Mesendoderm (in vitro differentiated cells): ENCODE results near the gene EDN1.

Source experiments
- DNase-seq: peaks from one replicate; pipeline ENCODE4 v3.0.0; 2013
- H2AK5ac ChIP-seq: 2 replicates; pipeline ENCODE4 v1.6.1; 2013; ENCODE audit warnings: low read length, inconsistent platforms
- H2BK120ac ChIP-seq: 2 replicates; pipeline ENCODE4 v1.6.1; 2013; ENCODE audit warnings: low read depth, mild to moderate bottlenecking, low read length, moderate library complexity, mixed read lengths
- H2BK15ac ChIP-seq: replicated peaks from 2 replicates; pipeline ENCODE4 v1.6.1; 2013; ENCODE audit warnings: low read depth, mild to moderate bottlenecking, moderate library complexity
- H2BK5ac ChIP-seq: 2 replicates; pipeline ENCODE4 v1.6.1; 2013; ENCODE audit warnings: low read length, inconsistent platforms
- H3K18ac ChIP-seq: 2 replicates; pipeline ENCODE4 v1.6.1; 2013; ENCODE audit warnings: mild to moderate bottlenecking, low read length, mixed read lengths
- H3K23ac ChIP-seq: one replicate; pipeline ENCODE4 v1.6.1; 2013; ENCODE audit warnings: low read length
- H3K27ac ChIP-seq: 2 replicates; pipeline ENCODE4 v1.5.1; 2013; ENCODE audit warnings: low read depth, mild to moderate bottlenecking, inconsistent platforms, low read length, moderate library complexity
- H3K27me3 ChIP-seq: 2 replicates; pipeline ENCODE4 v1.6.1; 2013; ENCODE audit warnings: low read length, control low read depth, mild to moderate bottlenecking, inconsistent platforms; ENCODE audit not compliant: insufficient read depth, poor library complexity
- H3K36me3 ChIP-seq: 2 replicates; pipeline ENCODE4 v1.6.1; 2013; ENCODE audit warnings: low read length, inconsistent platforms; ENCODE audit not compliant: control insufficient read depth, insufficient read depth
- H3K4ac ChIP-seq: one replicate; pipeline ENCODE4 v1.6.1; 2013; ENCODE audit warnings: low read depth, mild to moderate bottlenecking, low read length, moderate library complexity
- H3K4me1 ChIP-seq: 2 replicates; pipeline ENCODE4 v1.6.1; 2013; ENCODE audit warnings: low read depth, low read length, inconsistent platforms; ENCODE audit not compliant: control insufficient read depth
- H3K4me2 ChIP-seq: 2 replicates; pipeline ENCODE4 v1.6.1; 2013; ENCODE audit warnings: low read length
- H3K4me3 ChIP-seq: 2 replicates; pipeline ENCODE4 v1.5.1; 2013; ENCODE audit warnings: mild to moderate bottlenecking, low read length
- H3K56ac ChIP-seq: one replicate; pipeline ENCODE4 v1.6.1; 2013; ENCODE audit warnings: low read length
- H3K79me1 ChIP-seq: 2 replicates; pipeline ENCODE4 v1.6.1; 2013; ENCODE audit warnings: low read length, inconsistent platforms
- H3K79me2 ChIP-seq: 2 replicates; pipeline ENCODE4 v1.6.1; 2013; ENCODE audit warnings: mild to moderate bottlenecking, low read length; ENCODE audit not compliant: control insufficient read depth, insufficient read depth
- H3K9ac ChIP-seq: 2 replicates; pipeline ENCODE4 v1.6.1; 2013; ENCODE audit warnings: low read length, inconsistent platforms
- H4K5ac ChIP-seq: one replicate; pipeline ENCODE4 v1.6.1; 2013; ENCODE audit warnings: low read length
- H4K8ac ChIP-seq: one replicate; pipeline ENCODE4 v1.6.1; 2013; ENCODE audit warnings: low read depth, mild to moderate bottlenecking, control low read depth, low read length, moderate library complexity
- WGBS: extraction: QIAGEN DNeasy Blood & Tissue Kit; methylation state at CpG from one replicate; pipeline ENCODE4 v1.1.7; 2013; ENCODE audit warnings: low lambda C conversion rate, missing lambda C conversion rate; ENCODE audit not compliant: insufficient coverage; ENCODE audit errors: extremely low coverage; 5-methylcytosine and 5-hydroxymethylcytosine counted together

EDN1 gene

DNA sequence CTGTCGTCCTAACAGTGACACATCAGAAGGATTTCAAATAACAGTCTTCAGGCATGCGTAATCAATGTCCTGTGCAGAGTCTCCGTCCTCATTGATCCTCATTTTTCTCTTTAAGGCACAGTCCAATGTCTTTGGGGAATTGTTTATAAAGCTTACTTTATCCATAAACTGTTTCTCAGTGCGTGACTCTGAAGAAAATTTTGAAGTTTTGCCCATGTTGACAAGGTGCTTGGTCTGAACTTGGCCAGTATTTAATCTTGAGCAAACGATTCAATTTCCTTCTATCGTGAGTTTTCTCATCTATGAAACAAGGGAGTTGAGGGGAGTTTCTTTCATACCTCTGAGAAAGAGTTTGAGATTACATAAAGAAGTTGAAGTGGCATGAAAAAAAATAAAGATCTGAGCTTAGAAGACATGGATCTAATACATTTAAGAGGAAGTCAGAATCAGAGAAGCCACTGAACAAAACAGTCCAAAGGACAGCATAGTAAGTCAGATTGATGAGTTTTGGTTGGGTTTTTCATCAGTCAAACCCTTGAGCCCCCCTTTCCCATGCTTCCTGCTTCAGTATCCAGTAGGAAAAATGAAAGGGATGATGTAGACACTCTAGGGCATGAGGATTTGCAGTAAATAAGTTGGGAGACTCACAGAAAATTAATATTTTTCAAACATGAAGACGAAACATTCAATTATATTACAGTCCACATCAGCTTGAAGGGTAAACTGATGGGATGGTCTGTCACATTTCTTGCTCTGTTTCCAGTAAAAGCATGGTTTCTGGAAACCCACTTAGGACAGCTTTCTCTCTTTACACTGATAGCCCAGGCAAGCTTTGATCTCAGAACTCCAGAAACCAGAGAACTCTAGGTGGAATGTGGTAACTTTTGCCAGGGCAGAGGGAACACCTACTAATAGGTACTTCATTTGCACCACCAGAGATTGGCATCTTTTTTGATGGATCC, 8.1 kb downstream of the EDN1 start:
- Histone ChIP-seq H3K56ac (no peak overlapping the region), H3K27ac (no peak overlapping the region), H2BK15ac (no peak overlapping the region), H3K9ac (no peak overlapping the region), H3K23ac (no peak overlapping the region), H3K4me3 (no peak overlapping the region), H4K5ac (no peak overlapping the region), H4K8ac (no peak overlapping the region), H2BK120ac (no peak overlapping the region), H3K79me2 (no peaks in the 10 kb centered on the region), H3K27me3 (no peaks in the 10 kb centered on the region), H3K79me1 (no peaks in the 10 kb centered on the region), H3K36me3 (no peaks in the 10 kb centered on the region), H3K4me2 (no peak overlapping the region), H3K4me1 (no peaks in the 10 kb centered on the region), H3K4ac (no peak overlapping the region), H2AK5ac (no peak overlapping the region), H3K18ac (no peak overlapping the region), H2BK5ac (no peak overlapping the region)
- DNase-seq, result no peak
- WGBS, result no CpG with 5 or more reads among the region's 7 CpGs

DNA sequence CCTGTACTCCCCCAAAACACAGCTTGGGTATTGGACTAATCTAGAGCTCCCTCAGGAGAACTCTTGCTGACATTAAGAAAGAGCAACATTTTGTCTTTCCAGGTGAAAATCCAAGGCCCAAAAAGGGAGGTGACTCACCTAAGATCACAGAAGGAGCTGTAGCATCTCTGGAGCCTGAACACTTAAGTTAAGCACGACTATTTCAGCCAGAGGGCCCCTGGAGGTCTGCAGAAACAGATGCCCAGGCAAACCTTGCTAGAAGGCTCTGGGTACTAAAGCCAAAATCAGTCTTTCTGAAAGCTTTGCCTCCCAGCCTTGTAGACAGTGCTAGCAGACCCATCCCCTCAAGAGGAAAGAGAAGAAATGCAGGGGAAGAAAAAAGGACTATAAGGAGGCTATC, 8.8 kb downstream of the EDN1 start:
- Histone ChIP-seq H3K27ac (no peak overlapping the region), H3K79me1 (no peaks in the 10 kb centered on the region), H3K23ac (no peak overlapping the region), H3K56ac (no peak overlapping the region), H3K4me2 (no peak overlapping the region), H3K36me3 (no peaks in the 10 kb centered on the region), H3K4me3 (no peak overlapping the region), H2BK5ac (no peak overlapping the region), H3K18ac (no peak overlapping the region), H4K5ac (no peak overlapping the region), H2BK120ac (no peak overlapping the region), H3K4me1 (no peaks in the 10 kb centered on the region), H3K27me3 (no peaks in the 10 kb centered on the region), H2AK5ac (no peak overlapping the region), H3K4ac (no peak overlapping the region), H4K8ac (no peak overlapping the region), H2BK15ac (no peak overlapping the region), H3K79me2 (no peaks in the 10 kb centered on the region), H3K9ac (no peak overlapping the region)
- no peak for DNase-seq
- no CpG with 5 or more reads among the region's 1 CpG for WGBS

DNA sequence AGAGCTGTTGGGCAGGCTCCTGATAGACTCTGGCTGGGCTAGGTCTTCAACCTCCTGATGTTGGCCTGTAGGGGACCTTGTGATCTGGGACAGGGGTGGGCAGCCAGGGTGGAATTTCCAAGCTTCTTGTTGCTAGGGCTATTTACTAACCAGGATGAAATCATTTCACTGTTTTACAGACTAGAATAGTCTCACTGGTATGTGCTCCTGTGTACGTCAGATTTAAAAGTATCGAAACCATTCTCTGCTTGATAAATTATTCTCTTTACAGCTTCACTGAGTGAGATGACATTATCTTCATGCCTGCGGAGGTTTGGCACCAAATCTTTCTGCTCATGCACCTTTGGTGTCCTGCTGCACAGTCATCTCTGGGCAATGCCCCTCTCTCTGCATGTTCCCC, 10.9 kb downstream of the EDN1 start:
- no peak overlapping the region for H3K4me3 ChIP-seq
- no CpG with 5 or more reads among the region's 3 CpGs for WGBS
- H3K27me3 ChIP-seq, result no peaks in the 10 kb centered on the region
- H2AK5ac ChIP-seq, result no peak overlapping the region
- H2BK5ac ChIP-seq, result no peak overlapping the region
- H2BK120ac ChIP-seq, result no peak overlapping the region
- DNase-seq, result no peak
- H3K9ac ChIP-seq, result no peak overlapping the region
- no peak overlapping the region for H3K56ac ChIP-seq
- no peaks in the 10 kb centered on the region for H3K4me1 ChIP-seq
- H3K18ac ChIP-seq, result no peak overlapping the region
- no peak overlapping the region for H3K4ac ChIP-seq
- no peaks in the 10 kb centered on the region for H3K79me2 ChIP-seq
- H4K8ac ChIP-seq, result no peak overlapping the region
- no peak overlapping the region for H4K5ac ChIP-seq
- H3K4me2 ChIP-seq, result no peak overlapping the region
- no peak overlapping the region for H2BK15ac ChIP-seq
- no peaks in the 10 kb centered on the region for H3K79me1 ChIP-seq
- H3K23ac ChIP-seq, result no peak overlapping the region
- no peaks in the 10 kb centered on the region for H3K36me3 ChIP-seq
- no peak overlapping the region for H3K27ac ChIP-seq

DNA sequence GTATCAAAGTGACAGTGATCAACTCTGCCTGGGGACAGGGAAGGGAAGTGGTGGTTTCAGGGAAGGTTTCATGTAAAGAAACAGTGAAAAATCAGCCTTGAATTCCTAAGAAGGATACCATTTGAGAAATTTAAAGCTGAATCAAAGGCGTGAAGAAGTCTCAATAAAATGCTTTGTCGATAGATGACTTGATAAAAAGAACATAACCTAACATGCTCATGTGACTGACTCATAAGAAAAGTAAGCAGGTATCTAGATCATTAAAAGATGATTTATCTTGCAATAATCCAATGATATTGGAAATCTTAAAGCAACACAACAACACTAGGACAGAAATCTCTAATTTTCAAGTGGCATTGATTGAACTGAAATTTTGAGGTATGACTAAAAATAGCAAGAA, 14.3 kb downstream of the EDN1 start:
- no peak overlapping the region for H3K56ac ChIP-seq
- H3K27me3 ChIP-seq, result no peaks in the 10 kb centered on the region
- no peak overlapping the region for H3K18ac ChIP-seq
- no peak overlapping the region for H3K4me2 ChIP-seq
- H3K36me3 ChIP-seq, result no peaks in the 10 kb centered on the region
- no peak overlapping the region for H2AK5ac ChIP-seq
- no peak for DNase-seq
- no peak overlapping the region for H3K4ac ChIP-seq
- no peak overlapping the region for H4K5ac ChIP-seq
- no peaks in the 10 kb centered on the region for H3K4me1 ChIP-seq
- no peak overlapping the region for H3K23ac ChIP-seq
- H2BK120ac ChIP-seq, result no peak overlapping the region
- no peak overlapping the region for H3K27ac ChIP-seq
- H3K79me2 ChIP-seq, result no peaks in the 10 kb centered on the region
- no peak overlapping the region for H4K8ac ChIP-seq
- H3K79me1 ChIP-seq, result no peaks in the 10 kb centered on the region
- no CpG with 5 or more reads among the region's 2 CpGs for WGBS
- no peak overlapping the region for H2BK5ac ChIP-seq
- no peak overlapping the region for H2BK15ac ChIP-seq
- no peak overlapping the region for H3K9ac ChIP-seq
- no peak overlapping the region for H3K4me3 ChIP-seq

DNA sequence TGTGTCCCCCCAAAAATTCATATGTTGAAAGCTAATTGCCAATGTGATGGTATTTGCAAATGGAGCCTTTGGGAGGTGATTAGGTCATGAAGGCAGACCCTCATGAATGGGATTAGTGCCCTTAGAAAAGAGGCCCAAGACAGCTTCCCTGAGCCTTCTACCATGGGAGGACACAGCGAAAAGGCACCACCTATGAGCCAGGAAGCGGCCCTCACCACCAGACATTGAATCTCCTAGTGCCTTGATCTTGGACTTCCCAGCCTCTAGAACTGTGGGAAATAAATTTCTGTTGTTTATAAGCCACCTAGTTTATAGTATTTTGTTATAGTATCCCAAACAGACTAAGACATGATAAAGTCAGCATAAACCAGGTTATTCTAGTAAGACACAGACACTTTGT, 18.9 kb downstream of the EDN1 start:
- H3K4me3 ChIP-seq, result no peak overlapping the region
- no peak overlapping the region for H3K4ac ChIP-seq
- no peaks in the 10 kb centered on the region for H3K4me1 ChIP-seq
- no peaks in the 10 kb centered on the region for H3K79me1 ChIP-seq
- no peak overlapping the region for H2AK5ac ChIP-seq
- H3K18ac ChIP-seq, result no peak overlapping the region
- H3K36me3 ChIP-seq, result no peaks in the 10 kb centered on the region
- H2BK15ac ChIP-seq, result no peak overlapping the region
- H2BK5ac ChIP-seq, result no peak overlapping the region
- H3K79me2 ChIP-seq, result no peaks in the 10 kb centered on the region
- H3K9ac ChIP-seq, result no peak overlapping the region
- no peak overlapping the region for H3K4me2 ChIP-seq
- H3K27me3 ChIP-seq, result no peaks in the 10 kb centered on the region
- H3K56ac ChIP-seq, result no peak overlapping the region
- no peak overlapping the region for H4K8ac ChIP-seq
- H4K5ac ChIP-seq, result no peak overlapping the region
- no peak overlapping the region for H2BK120ac ChIP-seq
- no peak overlapping the region for H3K27ac ChIP-seq
- no CpG with 5 or more reads among the region's 2 CpGs for WGBS
- DNase-seq, result no peak
- no peak overlapping the region for H3K23ac ChIP-seq

DNA sequence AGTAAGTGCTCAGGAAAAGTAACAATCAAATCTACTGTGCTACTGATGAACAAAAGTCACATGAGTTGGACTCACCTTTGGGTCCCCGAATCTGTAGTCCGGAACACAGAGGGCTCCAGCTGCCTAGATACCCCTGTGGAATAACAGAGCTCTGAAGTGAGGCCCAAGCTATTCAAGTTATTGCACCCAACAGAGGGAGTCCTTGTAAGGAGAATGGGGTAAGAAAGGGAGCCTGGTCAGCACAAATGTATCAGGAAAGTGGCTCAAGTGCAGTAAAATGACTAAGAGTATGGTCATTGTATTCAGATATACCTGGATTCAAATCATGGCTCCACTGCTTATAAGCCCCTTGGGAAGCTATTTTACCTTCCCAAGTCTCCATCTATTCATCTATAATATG, 20.9 kb downstream of the EDN1 start:
- H3K27ac ChIP-seq, result no peak overlapping the region
- H3K36me3 ChIP-seq, result no peaks in the 10 kb centered on the region
- no peak overlapping the region for H4K8ac ChIP-seq
- H2BK5ac ChIP-seq, result no peak overlapping the region
- H3K79me2 ChIP-seq, result no peaks in the 10 kb centered on the region
- no peak overlapping the region for H3K56ac ChIP-seq
- H2BK15ac ChIP-seq, result no peak overlapping the region
- no peak overlapping the region for H4K5ac ChIP-seq
- no peak overlapping the region for H3K18ac ChIP-seq
- H3K27me3 ChIP-seq, result no peaks in the 10 kb centered on the region
- no peak overlapping the region for H3K9ac ChIP-seq
- no peak overlapping the region for H3K4ac ChIP-seq
- no peaks in the 10 kb centered on the region for H3K4me1 ChIP-seq
- no peak overlapping the region for H3K4me3 ChIP-seq
- no CpG with 5 or more reads among the region's 2 CpGs for WGBS
- H2AK5ac ChIP-seq, result no peak overlapping the region
- H2BK120ac ChIP-seq, result no peak overlapping the region
- no peak overlapping the region for H3K4me2 ChIP-seq
- H3K79me1 ChIP-seq, result no peaks in the 10 kb centered on the region
- DNase-seq, result peak; percentile 47
- no peak overlapping the region for H3K23ac ChIP-seq
